GM19328 (cell line): ENCODE data around the gene RPS8.
A peak's percentile ranks its signal among the peaks of the same experiment; 100 is the strongest.
"Not testable (repeated sequence)": the region's sequence is repeated elsewhere in the genome, so short reads cannot be mapped to it uniquely, and the experiment has no call there.

Experiments
- ATAC-seq: cut with Tn5 transposase; IDR thresholded peaks from one replicate; pipeline ENCODE4 v1.9.1; 2021; ENCODE audit warnings: mild to moderate bottlenecking, moderate library complexity; ENCODE audit not compliant: unreplicated experiment

RPS8 gene

GRCh38 chr1:44819196-44819607 is 43.9 kb downstream of the RPS8 start:
- no peak for ATAC-seq

- peak; percentile 76 for ATAC-seq
These were observed 44.4 kb downstream of the RPS8 start for GRCh38 chr1:44819608-44820327.

GRCh38 chr1:44820328-44821239 is 45.2 kb downstream of the RPS8 start:
- ATAC-seq = no peak

- ATAC-seq = no peak
These were observed 45.9 kb downstream of the RPS8 start for GRCh38 chr1:44821240-44821715.

- no peak for ATAC-seq
These were observed 46.9 kb downstream of the RPS8 start for GRCh38 chr1:44822131-44822701.

- no peak for ATAC-seq
These were observed 47.7 kb downstream of the RPS8 start for GRCh38 chr1:44822981-44823451.

- not testable (repeated sequence) for ATAC-seq
These were observed 49.1 kb downstream of the RPS8 start for GRCh38 chr1:44824392-44824791.

- ATAC-seq = no peak
These were observed 51.2 kb downstream of the RPS8 start for GRCh38 chr1:44826375-44827196.

GRCh38 chr1:44827197-44828002 is 52.1 kb downstream of the RPS8 start:
- no peak for ATAC-seq

GRCh38 chr1:44828003-44828651 is 52.8 kb downstream of the RPS8 start:
- ATAC-seq = no peak
